HepG2 (cell line): ENCODE results near the gene RHOV.

Experiments
- CTCF ChIP-seq: sonication (generic); formaldehyde crosslinking; IDR thresholded peaks from 2 replicates; pipeline ENCODE4 v1.5.0; 2020; ENCODE audit warnings: mild to moderate bottlenecking, missing genetic modification reagents, moderate library complexity
- EP300 ChIP-seq, 3 experiments: sonication (generic) in 1 of 3; formaldehyde crosslinking in 1 of 3; IDR thresholded peaks; 2 replicates each; pipeline versions ENCODE4 v1.5.1 to v1.6.1; 2011 to 2020; ENCODE audit warnings: low read depth in 2 of 3, low read length in 2 of 3, borderline replicate concordance in 1 of 3, improper control_type of control experiment in 1 of 3, mild to moderate bottlenecking in 1 of 3, missing genetic modification reagents in 1 of 3, moderate library complexity in 1 of 3
- KIAA2018 ChIP-seq: sonication (generic); formaldehyde crosslinking; IDR thresholded peaks from 2 replicates; pipeline ENCODE4 v1.5.0; 2020; ENCODE audit warnings: mild to moderate bottlenecking, missing genetic modification reagents, borderline replicate concordance
- NCOA2 ChIP-seq: sonication (generic); formaldehyde crosslinking; IDR thresholded peaks from 2 replicates; pipeline ENCODE4 v1.8.0; 2022; ENCODE audit warnings: inconsistent platforms
- PAX8 ChIP-seq: sonication (generic); formaldehyde crosslinking; IDR thresholded peaks from 2 replicates; pipeline ENCODE4 v1.8.0; 2022; ENCODE audit warnings: mild to moderate bottlenecking, missing genetic modification reagents, borderline replicate concordance
- SIN3A ChIP-seq: IDR thresholded peaks from 2 replicates; pipeline ENCODE4 v1.6.1; 2011; ENCODE audit warnings: low read depth, mild to moderate bottlenecking, control low read depth, low read length, borderline replicate concordance
- STAT6 ChIP-seq: sonication (generic); formaldehyde crosslinking; IDR thresholded peaks from 2 replicates; pipeline ENCODE4 v1.4.0; 2020; ENCODE audit warnings: missing genetic modification reagents, mild to moderate bottlenecking, borderline replicate concordance
- ZMYM4 ChIP-seq: sonication (generic); formaldehyde crosslinking; IDR thresholded peaks from 2 replicates; pipeline ENCODE4 v1.8.1; 2023; ENCODE audit warnings: mild to moderate bottlenecking, missing genetic modification reagents
- ZNF512 ChIP-seq: sonication (generic); formaldehyde crosslinking; IDR thresholded peaks from 2 replicates; pipeline ENCODE4 v1.4.0; 2020; ENCODE audit warnings: mild to moderate bottlenecking, missing genetic modification reagents
- ZNF747 ChIP-seq: sonication (generic); formaldehyde crosslinking; IDR thresholded peaks from 2 replicates; pipeline ENCODE4 v1.8.1; 2023; ENCODE audit warnings: missing genetic modification reagents, mild to moderate bottlenecking, borderline replicate concordance

- TF ChIP-seq EP300 (IDR thresholded peaks at IDR 0.05; ENCODE audit: low read depth in 2 of 2, low read length in 2 of 2) (no peak), EP300 (CRISPR knock-in tag; IDR thresholded peaks at IDR 0.05; ENCODE audit: borderline replicate concordance) (no peak), ZNF747 (no peak), ZNF512 (CRISPR knock-in tag) (no peak), ZMYM4 (CRISPR knock-in tag) (no peak), STAT6 (CRISPR knock-in tag) (no peak), PAX8 (CRISPR knock-in tag) (no peak), CTCF (CRISPR knock-in tag) (no peak), NCOA2 (CRISPR knock-in tag) (no peak), SIN3A (no peak), KIAA2018 (CRISPR knock-in tag) (no peak)
Measured at GRCh38 chr15:40826423-40827075, 47.5 kb downstream of the RHOV start.
